NCI-H1694 treated with DMSO at 0.1 percent for 48 hours (cell line): Measurements from ENCODE around the gene SLC15A3.
"Not testable (repeated sequence)": the region's sequence is repeated elsewhere in the genome, so short reads cannot be mapped to it uniquely, and the experiment has no call there.

Source experiments
- DNase-seq: peaks from one replicate; lab custom pipeline; 2025; lab: John Stamatoyannopoulos, UW

The SLC15A3 gene

DNA sequence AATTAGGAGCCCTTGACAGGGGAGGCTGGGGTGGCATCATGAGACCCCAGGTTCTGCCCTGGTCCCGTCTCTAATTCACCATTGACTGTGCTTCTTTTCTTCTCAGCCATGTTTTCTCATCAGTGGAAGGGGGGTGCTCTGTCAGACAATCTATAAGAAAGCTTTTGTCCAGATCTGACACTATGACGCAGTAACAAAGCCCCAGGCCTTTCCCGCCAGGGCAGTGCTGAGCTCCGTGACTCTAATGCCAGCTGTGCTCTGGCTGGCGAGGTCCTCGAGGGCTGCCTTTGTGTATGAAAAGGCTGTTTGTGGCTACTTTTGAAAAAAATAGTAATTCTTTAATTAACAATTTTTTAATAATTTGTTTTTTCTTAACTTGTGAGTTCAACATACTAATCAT is 22.8 kb upstream of the SLC15A3 start:
- DNase-seq: no peak

DNA sequence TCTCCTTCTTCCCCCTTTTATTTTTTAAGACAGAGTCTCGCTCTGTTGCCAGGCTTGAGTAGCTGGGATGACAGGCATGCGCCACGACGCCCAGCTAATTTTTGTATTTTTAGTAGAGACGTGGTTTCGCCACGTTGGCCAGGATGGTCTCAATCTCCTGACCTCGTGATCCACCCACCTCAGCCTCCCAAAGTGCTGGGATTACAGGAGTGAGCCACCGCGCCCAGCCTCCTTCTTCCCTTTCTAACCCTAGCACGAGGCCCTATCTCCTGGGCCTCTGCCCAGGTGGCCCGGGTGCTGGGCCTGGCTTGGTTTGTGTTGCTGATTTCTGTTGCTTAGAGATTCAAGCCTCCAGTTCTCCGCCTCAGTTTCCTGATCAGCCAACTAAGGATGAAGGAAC is 22.3 kb upstream of the SLC15A3 start:
- DNase-seq: not testable (repeated sequence)

DNA sequence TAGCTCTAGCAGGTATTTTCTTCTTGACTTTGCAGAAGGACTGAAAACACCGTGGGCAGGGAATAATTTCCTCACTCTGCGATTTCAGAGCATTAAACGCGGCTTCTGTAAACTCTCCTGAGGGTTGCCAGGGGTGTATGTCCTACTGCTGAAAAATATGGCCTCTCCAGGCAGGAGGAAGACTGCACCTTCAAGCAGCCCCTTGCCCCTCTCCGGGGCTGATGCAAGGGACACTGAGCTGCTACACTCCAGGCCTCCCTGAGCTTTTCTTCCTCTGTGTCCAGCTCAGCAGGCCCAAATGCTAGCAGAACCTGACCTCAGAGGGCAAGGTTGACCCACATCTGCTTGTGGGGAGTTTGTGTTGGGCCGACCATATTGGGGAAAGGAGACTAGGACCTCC is 21.7 kb upstream of the SLC15A3 start:
- no peak for DNase-seq

GRCh38 chr11:60972182-60973030 is 20.4 kb upstream of the SLC15A3 start:
- no peak for DNase-seq

DNA sequence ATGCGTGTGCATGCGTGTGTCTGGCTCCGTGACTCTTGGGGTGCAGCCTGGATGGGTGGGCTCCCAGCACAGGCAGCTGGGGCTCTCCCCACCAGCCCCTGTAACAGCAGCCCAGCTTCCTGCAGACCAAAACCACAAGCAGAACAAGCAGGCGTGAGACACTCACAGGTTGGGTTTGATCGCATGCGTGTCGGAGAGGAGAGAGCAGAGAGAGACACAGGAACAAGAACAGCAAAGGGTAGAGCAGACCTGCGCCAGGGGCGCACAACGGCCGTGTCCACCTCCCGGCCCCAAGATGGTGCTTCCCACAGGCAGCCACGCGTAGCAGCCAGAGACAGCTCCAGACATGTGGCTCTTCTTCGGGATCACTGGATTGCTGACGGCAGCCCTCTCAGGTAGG is 19.5 kb upstream of the SLC15A3 start, which contains the start of gene CD6:
CD6 (plus strand) TSS at position 161 of the 400 bp plus-strand sequence; CDS start at position 347, 186 bp downstream.
- no peak for DNase-seq

DNA sequence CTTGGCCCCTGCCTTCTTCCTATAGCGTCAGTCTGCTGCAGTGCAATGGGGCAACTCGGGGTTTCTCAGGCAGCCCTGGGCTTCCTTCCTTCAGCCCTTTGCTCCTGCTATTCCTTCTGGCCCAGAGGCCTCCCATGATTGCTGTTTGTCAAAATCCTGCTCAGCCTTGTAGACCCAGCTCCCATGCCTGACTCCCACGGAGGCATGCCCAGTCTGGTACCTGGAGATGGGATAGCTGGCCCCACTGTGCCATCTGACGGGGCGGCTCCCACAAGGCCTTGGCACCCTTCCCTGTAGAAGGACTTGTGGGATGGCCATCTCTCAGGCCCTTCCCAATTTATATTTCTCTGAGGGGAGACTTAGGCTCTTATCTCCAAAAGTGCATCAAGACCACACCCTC is 18.9 kb upstream of the SLC15A3 start:
- DNase-seq: no peak

DNA sequence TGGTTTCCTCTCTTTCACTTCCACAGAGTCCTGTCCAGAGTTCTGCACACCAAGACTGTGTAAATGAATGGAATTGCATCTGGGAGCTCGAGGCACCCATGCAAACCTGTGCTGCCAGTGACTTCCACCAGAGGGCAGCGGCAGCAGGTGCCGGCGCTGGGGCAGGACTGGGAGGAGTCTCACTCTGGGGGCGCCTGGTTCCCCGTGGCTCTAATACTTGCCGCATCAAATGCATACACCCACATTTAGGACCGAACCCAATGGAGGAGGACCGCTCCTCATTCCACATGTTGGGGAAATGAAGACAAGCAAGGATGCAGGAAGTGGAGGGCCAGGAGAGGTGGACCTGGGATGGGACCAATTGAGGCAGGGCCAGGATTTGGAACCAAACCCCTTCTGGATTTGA is 18.4 kb upstream of the SLC15A3 start:
- no peak for DNase-seq

DNA sequence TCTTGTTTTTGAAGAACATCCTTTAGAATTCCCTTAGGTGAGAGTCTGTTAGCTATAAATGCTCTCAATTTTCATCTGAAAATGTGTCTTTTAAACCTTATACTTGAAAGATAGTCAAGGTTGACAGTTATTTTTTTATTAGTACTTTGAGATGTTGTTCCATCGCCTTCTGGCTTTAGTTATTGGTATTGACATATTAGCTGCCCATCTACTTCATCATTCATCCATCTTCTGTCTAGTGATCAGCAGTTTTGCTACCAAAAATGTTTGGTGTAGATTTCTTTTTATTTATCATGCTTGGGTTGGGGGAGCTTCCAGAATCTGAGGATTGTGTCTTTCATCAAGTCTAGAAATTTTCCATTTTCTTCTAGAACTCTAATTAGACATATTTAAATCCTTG is 16.2 kb upstream of the SLC15A3 start:
- DNase-seq: no peak

DNA sequence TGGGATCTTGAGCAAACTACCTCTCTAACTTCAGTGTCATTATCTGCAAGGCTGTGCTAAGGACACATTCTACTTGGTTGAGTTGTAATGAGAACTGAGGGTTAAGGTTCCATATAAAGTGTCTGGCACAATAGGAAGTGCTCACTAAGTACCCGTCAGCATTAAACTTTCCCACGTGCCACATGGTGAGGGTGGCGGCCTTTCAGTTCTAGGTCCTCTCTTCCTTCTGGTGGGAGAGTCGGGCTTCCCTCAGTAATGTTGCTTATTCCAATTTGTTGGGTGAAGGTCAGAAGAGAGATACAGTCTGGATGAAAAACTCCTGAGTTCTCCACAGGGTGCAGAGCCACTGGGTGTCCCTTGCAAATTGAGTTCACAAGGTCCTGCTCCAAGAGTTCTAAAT is 14.9 kb upstream of the SLC15A3 start:
- no peak for DNase-seq

- DNase-seq: peak; percentile 84
These were observed 12.8 kb upstream of the SLC15A3 start for GRCh38 chr11:60964801-60965200.

DNA sequence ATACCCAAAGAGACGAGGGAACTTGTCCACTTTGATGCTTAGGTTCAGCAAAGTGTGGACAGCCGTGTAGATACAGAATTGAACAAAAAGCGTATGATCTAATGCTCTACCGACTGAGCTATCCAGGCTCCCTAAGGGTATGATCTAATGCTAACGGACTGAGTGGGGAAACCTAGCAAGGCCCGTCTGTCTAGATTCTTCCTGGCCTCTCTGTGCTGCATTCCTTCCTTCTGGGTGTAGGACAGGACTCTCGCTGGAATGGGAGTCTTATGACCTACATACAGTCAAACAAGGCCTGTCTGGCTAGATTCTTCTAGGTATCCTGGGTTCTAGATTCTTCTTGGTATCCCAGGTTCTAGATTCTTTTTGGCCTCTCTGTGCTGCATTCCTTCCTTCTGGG is 8.4 kb upstream of the SLC15A3 start:
- no peak for DNase-seq

DNA sequence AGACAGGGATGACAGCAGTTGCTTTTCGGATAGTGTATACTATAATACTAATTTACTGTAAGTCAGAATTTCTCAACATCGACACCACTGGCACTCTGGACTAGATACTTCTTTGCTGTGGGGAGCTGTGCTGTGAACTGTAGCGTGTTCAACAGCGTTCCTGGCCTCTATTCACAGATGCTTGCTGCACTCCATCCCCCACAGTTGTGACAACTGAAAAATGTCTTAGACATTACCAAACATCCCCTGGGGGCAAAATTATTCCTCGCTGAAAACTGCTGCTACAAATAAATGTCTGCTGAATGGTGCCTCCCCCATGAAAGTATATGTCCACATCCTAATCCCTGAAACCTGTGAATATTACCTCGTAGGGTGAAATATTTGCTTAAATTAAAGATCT is 7.5 kb upstream of the SLC15A3 start:
- DNase-seq: no peak

DNA sequence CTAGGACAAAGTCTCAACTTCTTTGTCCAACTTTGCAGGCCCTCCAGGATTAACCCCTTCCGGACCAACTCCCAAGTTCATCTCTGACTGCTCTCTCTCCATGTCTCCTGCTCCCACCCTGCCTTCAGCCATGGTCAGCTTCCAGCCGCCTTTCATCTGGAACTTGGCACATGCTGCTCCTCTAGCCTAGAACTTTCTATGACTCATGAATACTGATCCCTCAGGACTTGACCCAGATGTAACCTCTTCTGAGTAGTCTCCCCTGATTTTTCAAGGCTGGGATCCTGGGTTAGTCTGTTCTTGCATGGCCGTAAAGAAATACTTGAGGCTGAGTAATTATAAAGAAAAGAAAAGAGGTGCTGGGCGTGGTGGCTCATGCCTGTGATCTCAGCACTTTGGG is 5.2 kb upstream of the SLC15A3 start:
- no peak for DNase-seq

GRCh38 chr11:60955571-60955970 is 3.6 kb upstream of the SLC15A3 start:
- DNase-seq: no peak

DNA sequence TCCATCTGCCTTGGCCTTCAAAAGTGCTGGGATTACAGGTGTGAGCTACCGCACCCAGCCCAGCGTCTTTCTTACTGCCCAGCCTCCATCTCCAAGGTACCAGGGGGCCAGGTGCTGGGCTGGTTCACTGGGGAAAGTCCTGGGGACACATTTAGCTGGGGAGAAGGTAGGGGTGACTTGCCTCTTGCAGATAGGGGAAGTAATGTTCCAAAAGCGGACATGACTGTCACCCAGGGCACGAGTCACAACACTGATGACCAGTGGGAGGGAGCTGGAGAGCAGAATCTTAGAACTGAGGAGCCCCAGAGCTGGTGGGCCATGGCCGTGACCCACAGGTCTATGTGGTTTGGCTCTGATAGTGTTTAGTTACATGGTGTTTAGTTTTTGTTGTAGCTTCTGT is 2.4 kb upstream of the SLC15A3 start:
- DNase-seq: no peak

DNA sequence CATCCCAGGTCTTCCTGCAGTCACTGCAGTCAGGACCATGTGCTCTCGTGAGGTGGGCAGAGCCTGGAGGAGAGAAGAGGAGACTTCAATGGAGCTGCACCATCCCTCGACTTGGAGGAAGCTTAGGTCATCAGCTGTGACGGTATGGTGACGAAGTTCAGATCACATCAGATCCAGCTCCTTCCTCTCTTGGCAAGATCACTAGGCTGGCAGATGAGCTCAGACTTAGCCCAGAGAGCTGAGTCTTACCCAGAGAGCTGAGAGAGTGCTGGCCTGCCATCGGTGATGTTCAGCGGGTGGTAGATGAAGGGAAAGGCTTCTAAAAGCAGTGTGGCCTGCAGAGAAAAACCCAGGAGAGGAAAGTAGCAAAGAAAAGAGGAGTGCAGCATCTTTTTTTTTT is 1.8 kb upstream of the SLC15A3 start:
- DNase-seq: no peak

- no peak for DNase-seq
These were observed 780 bp upstream of the SLC15A3 start for GRCh38 chr11:60952742-60953170.

DNA sequence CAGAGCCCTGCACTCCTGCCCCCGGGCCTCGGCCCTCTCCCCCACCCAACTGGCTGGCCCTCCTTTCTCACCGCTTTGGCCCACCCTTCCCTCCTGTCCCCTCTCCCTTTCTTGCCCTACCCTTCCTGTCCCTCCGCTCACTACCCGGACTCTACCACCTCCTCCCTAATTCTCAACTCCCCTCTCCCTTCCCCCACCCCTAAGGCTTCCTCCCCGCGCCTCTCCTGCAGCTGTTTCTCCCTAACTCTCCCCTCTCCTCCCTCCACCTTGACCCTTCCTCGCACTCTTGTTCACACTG is 421 bp downstream of the SLC15A3 start:
- DNase-seq: no peak

DNA sequence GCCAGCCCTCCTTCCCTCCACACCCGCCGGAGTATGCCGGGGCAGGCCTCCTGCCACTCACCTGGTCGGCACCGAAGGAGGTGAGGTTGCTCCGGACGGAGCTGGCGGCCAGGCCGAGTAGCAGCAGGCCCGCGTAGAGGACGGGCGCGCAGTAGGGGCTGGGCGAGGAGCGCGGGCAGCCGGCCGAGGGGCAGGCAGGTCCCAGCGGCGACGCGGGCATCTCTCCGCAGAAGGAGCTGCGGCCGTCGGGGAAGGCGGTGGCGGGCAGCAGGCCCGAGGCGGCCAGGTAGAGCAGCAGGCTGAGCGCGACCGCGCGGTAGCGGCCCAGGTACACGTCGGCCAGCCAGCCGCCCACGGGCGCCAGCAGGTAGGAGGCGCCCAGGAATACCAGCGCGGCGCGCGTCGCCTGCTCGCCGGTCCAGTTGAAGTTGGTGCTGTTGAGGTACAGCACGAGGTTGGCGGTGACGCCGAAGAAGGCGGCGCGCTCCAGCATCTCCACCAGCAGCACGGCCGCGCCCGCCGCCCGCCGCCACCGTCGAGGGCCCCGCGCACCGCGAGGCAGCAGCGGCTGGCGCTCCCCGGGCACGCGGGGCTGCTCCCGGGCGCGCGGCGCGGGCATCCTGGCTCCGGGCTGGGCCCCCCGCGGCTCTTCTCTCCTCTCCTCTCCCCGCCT is 907 bp downstream of the SLC15A3 start:
- DNase-seq: no peak

- no peak for DNase-seq
These were observed 2.0 kb downstream of the SLC15A3 start for GRCh38 chr11:60950024-60950423.

DNA sequence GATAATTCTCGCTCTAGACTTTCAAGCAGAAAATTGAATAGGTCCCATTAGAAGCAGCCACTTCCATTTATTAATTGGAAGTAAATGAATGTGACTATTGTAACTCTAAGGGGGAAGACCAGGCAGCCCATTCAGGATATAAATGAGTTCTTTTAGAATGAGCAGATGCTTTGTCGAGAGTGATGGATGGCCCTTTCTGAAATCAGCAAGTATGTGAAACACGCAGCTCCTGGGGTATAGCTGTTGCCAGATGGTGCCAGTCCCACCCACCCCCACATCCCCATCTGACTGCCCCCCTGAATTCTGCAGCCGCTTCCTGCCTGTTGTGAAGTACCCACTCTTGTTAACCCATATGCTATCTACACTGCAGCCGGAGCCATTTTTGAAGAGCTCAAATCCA is 3.7 kb downstream of the SLC15A3 start:
- DNase-seq: peak; percentile 88

DNA sequence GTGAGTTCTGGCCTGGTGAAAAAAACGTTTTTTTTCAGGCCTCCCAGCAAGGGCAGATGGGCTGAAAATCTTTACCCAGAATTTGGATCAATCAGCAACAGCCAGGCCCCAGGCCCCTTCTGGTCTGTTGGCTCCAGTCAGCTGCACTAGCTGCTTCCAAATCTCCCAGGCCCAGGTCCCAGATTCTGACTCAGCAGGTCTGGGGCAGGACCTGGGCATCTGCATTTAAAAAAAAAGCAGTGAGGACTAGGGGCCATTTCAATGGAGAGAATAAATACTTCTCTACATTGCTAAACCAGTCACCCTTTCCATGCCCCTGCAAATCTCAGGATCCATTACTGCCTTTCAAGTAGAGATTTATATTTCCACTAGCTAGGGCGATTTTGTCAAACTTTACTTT is 4.3 kb downstream of the SLC15A3 start:
- peak; percentile 70 for DNase-seq

- peak; percentile 89 for DNase-seq
These were observed 5.2 kb downstream of the SLC15A3 start for GRCh38 chr11:60946601-60947264.
